Keratinocyte (primary cell): Measurements from ENCODE around the gene SLC25A42. TPM values are rescaled to one million over a fixed set of nuclear protein-coding genes. Genes with fewer than 3 reads are reported as not detected.

ENCODE experiments used
- DNase-seq: peaks from one replicate; pipeline ENCODE4 v3.0.0-alpha.2; 2011; ENCODE audit warnings: low read depth, missing footprints, low spot score
- FAIRE-seq: peaks from 2 replicates; lab custom pipeline; 2011; peaks lifted over from hg19 to GRCh38; lab: Jason Lieb, UNC
- H2AFZ ChIP-seq: 2 replicates; pipeline ENCODE4 v1.6.0; 2012; ENCODE audit warnings: low read length, control low read depth, inconsistent platforms; ENCODE audit not compliant: control insufficient read depth
- H3K27ac ChIP-seq: 2 replicates; pipeline ENCODE4 v1.5.1; 2011; ENCODE audit warnings: low read length; ENCODE audit not compliant: control insufficient read depth, insufficient read depth
- H3K27me3 ChIP-seq: 3 replicates; pipeline ENCODE4 v1.6.0; 2011; ENCODE audit warnings: low read length; ENCODE audit not compliant: control insufficient read depth, insufficient read depth; ENCODE audit errors: extremely low read depth
- H3K36me3 ChIP-seq, 2 experiments: 2 replicates in 1 of 2; 3 replicates in 1 of 2; pipeline ENCODE4 v1.5.1; 2011; ENCODE audit warnings: low read length in 2 of 2, mild to moderate bottlenecking in 1 of 2; ENCODE audit not compliant: control insufficient read depth in 2 of 2, insufficient read depth in 2 of 2; ENCODE audit errors: extremely low read depth in 1 of 2
- H3K4me1 ChIP-seq: 3 replicates; pipeline ENCODE4 v1.5.1; 2011; ENCODE audit warnings: low read length; ENCODE audit not compliant: control insufficient read depth, insufficient read depth; ENCODE audit errors: extremely low read depth
- H3K4me2 ChIP-seq: 3 replicates; pipeline ENCODE4 v1.6.0; 2011; ENCODE audit warnings: low read depth, low read length; ENCODE audit not compliant: control insufficient read depth, insufficient read depth; ENCODE audit errors: extremely low read depth
- H3K4me3 ChIP-seq, 3 experiments: fragments of 200-600 bp in 1 of 3; sonication (generic) in 1 of 3; 2 replicates in 2 of 3; 3 replicates in 1 of 3; pipeline ENCODE4 v1.5.1; 2011 to 2016; ENCODE audit warnings: low read length in 3 of 3, mild to moderate bottlenecking in 3 of 3, control low read depth in 2 of 3, inconsistent platforms in 1 of 3, low read depth in 1 of 3, mixed read lengths in 1 of 3, mixed run types in 1 of 3, moderate library complexity in 1 of 3; ENCODE audit not compliant: control insufficient read depth in 2 of 3, insufficient read depth in 2 of 3; ENCODE audit errors: extremely low read depth in 1 of 3
- H3K79me2 ChIP-seq: 2 replicates; pipeline ENCODE4 v1.6.0; 2012; ENCODE audit warnings: low read length; ENCODE audit not compliant: control insufficient read depth, insufficient read depth
- H3K9ac ChIP-seq: 3 replicates; pipeline ENCODE4 v1.6.0; 2011; ENCODE audit warnings: low read length; ENCODE audit not compliant: control insufficient read depth, insufficient read depth; ENCODE audit errors: extremely low read depth
- H3K9me1 ChIP-seq: 3 replicates; pipeline ENCODE4 v1.6.0; 2011; ENCODE audit warnings: low read length; ENCODE audit not compliant: control insufficient read depth, insufficient read depth; ENCODE audit errors: extremely low read depth
- H3K9me3 ChIP-seq: 2 replicates; pipeline ENCODE4 v1.5.1; 2012; ENCODE audit warnings: low read depth, low read length; ENCODE audit not compliant: control insufficient read depth
- H4K20me1 ChIP-seq: 3 replicates; pipeline ENCODE4 v1.6.0; 2011; ENCODE audit warnings: low read length; ENCODE audit not compliant: control insufficient read depth, insufficient read depth; ENCODE audit errors: extremely low read depth
- CTCF ChIP-seq, 3 experiments: IDR thresholded peaks in 1 of 3; conservative IDR thresholded peaks in 1 of 3; optimal IDR thresholded peaks in 1 of 3; 2 replicates in 2 of 3; 3 replicates in 1 of 3; pipeline versions ENCODE3 to v1.5.1; 2011; ENCODE audit warnings: low read length in 3 of 3, mild to moderate bottlenecking in 3 of 3, moderate library complexity in 2 of 3, control low read depth in 1 of 3, inconsistent platforms in 1 of 3; ENCODE audit not compliant: insufficient read depth in 2 of 3; ENCODE audit errors: extremely low read depth in 1 of 3
- EZH2 ChIP-seq: IDR thresholded peaks from one replicate; pipeline ENCODE4 v1.6.1; 2012; ENCODE audit warnings: inconsistent platforms, mild to moderate bottlenecking, low read length, moderate library complexity
- dilution Hi-C: fragments of 300-500 bp; cut with MboI; formaldehyde crosslinking; loops from one replicate; pipeline ENCODE4 v1.7.0; 2020; ENCODE audit warnings: low sequenced_read_pairs; ENCODE audit not compliant: extremely low pct_ligation_motif_present
- polyA plus RNA-seq, 5 experiments: library from polyadenylated mRNA; depleted of rRNA in 3 of 5; stranded (reverse) in 3 of 5; stranded (forward) in 1 of 5; unstranded in 1 of 5; fragments of >200 nt; gene quantifications; 1 replicate in 1 of 5; 2 replicates in 3 of 5; 3 replicates in 1 of 5; pipeline versions ENCODE4 v1.2.1 to v1.2.3, GENCODE V29; 2011 to 2012; ENCODE audit warnings: missing spikeins in 2 of 5, low read depth in 1 of 5, low replicate concordance in 1 of 5

SLC25A42 gene
- polyA plus RNA-seq, 1 donor (not counting 4 experiments of a cell fraction or from before 2014, with no cell fraction given) = 1.2 TPM

- Histone ChIP-seq H3K27me3 (no peaks in the 10 kb centered on the region), H3K27ac (peak overlapping the region; percentile 93), H2AFZ (peak overlapping the region; percentile 30), H3K79me2 (peaks cover 73% of the 10 kb centered on the region), H3K36me3 (peaks cover 13 to 18% of the 10 kb centered on the region in 2 experiments), H3K4me3 (peak overlapping the region; percentile 64 to 98 (median 96)), H3K4me2 (peak overlapping the region; percentile 97), H4K20me1 (peaks cover 3% of the 10 kb centered on the region), H3K9ac (peak overlapping the region; percentile 94), H3K9me3 (no peaks in the 10 kb centered on the region), H3K9me1 (no peaks in the 10 kb centered on the region), H3K4me1 (peaks cover 10% of the 10 kb centered on the region)
- no peak for FAIRE-seq
- dilution Hi-C loops = no loop called here
- DNase-seq = no peak
- TF ChIP-seq CTCF (optimal IDR thresholded peaks at IDR 0.05 in 1 of 3, IDR thresholded peaks at IDR 0.05 in 1 of 3, conservative IDR thresholded peaks at IDR 0.05 in 1 of 3; ENCODE audit: extremely low read depth in 1 of 3, insufficient read depth in 2 of 3, low read length in 3 of 3) = no peak
- TF ChIP-seq EZH2 = no peak
These were observed 31.2 kb upstream of the SLC25A42 start for GRCh38 chr19:19032420-19033175.

GRCh38 chr19:19033176-19033425, 30.7 kb upstream of the SLC25A42 start:
- no peak for FAIRE-seq
- Histone ChIP-seq H3K27ac (peak overlapping the region; percentile 93), H2AFZ (peak overlapping the region; percentile 30)

More at GRCh38 chr19:19033176-19033425, 30.7 kb upstream of the SLC25A42 start:
- H4K20me1 ChIP-seq = peaks cover 1% of the 10 kb centered on the region
- H3K27me3 ChIP-seq = no peaks in the 10 kb centered on the region
- peaks cover 14 to 15% of the 10 kb centered on the region in 2 experiments for H3K36me3 ChIP-seq
- dilution Hi-C loops = no loop called here
- H3K4me1 ChIP-seq = peaks cover 10% of the 10 kb centered on the region
- H3K9ac ChIP-seq = peak overlapping the region; percentile 94
- H3K4me3 ChIP-seq = peak overlapping the region; percentile 64 to 98 (median 96)
- no peak for DNase-seq
- H3K4me2 ChIP-seq = peak overlapping the region; percentile 97
- no peaks in the 10 kb centered on the region for H3K9me1 ChIP-seq
- H3K9me3 ChIP-seq = no peaks in the 10 kb centered on the region
- H3K79me2 ChIP-seq = peaks cover 74% of the 10 kb centered on the region
- TF ChIP-seq CTCF (optimal IDR thresholded peaks at IDR 0.05 in 1 of 3, IDR thresholded peaks at IDR 0.05 in 1 of 3, conservative IDR thresholded peaks at IDR 0.05 in 1 of 3; ENCODE audit: extremely low read depth in 1 of 3, insufficient read depth in 2 of 3, low read length in 3 of 3) = no peak
- no peak for TF ChIP-seq EZH2
